VCaP (cell line): ENCODE data around the gene TMEFF2.

ENCODE experiments used
- H3K27ac ChIP-seq: fragments of 450-650 bp; 2 replicates; pipeline ENCODE4 v1.5.1; 2017
- CTCF ChIP-seq: fragments of 450-650 bp; conservative IDR thresholded peaks from 2 replicates; pipeline ENCODE4 v1.5.1; 2017; ENCODE audit warnings: mild to moderate bottlenecking, moderate library complexity

The TMEFF2 gene

GRCh38 chr2:191901031-191901430 is 293.7 kb downstream of the TMEFF2 start:
- H3K27ac ChIP-seq, result no peak overlapping the region
- TF ChIP-seq CTCF, result no peak

GRCh38 chr2:191899410-191899809 is 295.3 kb downstream of the TMEFF2 start:
- no peak overlapping the region for H3K27ac ChIP-seq
- TF ChIP-seq CTCF, result no peak
